Measurements from ENCODE around the gene TMEM187. TPM values are rescaled to one million over a fixed set of nuclear protein-coding genes. Genes with fewer than 3 reads are reported as not detected.

The TMEM187 gene
- total and polyA plus RNA-seq, 2 donors (not counting 1 experiment from before 2014, with no cell fraction given), result 5.5 to 6.4 TPM

DNA sequence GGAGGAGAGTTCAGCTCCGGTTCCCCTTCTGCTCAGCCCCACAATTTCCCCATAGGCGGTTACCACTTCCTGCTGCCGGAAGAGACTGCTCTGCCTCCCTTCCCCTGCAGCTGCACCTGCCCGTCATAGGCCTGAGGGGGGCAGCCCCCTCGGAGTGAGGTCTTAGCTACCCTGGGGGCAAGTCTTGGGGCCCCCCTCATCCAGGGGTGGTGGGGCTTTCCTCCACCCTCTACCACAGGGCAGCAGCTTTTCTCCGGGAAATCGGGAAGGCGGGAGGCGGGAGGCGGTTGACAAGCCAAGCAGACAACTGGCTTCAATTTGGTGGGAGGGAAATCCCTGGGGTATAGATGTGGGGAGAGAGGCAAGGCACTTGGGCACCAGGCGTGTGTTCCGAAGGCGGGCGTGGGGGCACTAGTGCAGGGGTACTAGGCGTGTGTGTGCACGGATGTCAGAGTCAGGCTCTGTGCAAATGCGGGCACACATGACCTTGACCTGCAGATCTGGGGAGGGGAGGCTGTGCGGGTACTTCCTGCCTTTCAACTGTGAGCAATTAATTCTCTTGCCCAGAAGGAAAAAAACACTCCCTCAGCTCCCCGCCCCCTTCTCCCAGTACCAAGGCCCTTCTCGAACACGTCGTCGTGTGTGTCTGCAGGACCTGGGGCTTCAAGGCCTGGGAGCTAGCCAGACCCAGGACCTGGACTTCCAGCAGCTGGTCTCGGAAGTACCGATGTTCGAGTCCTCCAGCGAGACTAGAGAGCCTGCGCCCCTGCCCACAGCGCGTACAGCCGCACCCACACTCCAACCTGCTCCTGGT is 45.5 kb upstream of the TMEM187 start:
- Histone ChIP-seq H2AFZ (ENCODE audit: insufficient read depth, low read depth, low read length, poor library complexity, severe bottlenecking) (peak overlapping the region; percentile 39), H3K4me2 (replicated peaks; ENCODE audit: low read depth, low read length, poor library complexity, severe bottlenecking) (peak overlapping the region; percentile 98), H3K9me3 (ENCODE audit: control extremely low read depth in 1 of 3, control insufficient read depth in 2 of 3, insufficient read depth in 1 of 3, low read length in 2 of 3) (no peaks in the 10 kb centered on the region), H4K20me1 (ENCODE audit: control insufficient read depth, insufficient read depth, low read length, poor library complexity, severe bottlenecking) (peaks cover 14% of the 10 kb centered on the region), H3K4me3 (ENCODE audit: control extremely low read depth in 1 of 5, extremely low read depth in 1 of 5, insufficient read depth in 1 of 5, low read depth in 2 of 5, low read length in 4 of 5) (peak overlapping the region; percentile 73 to 88 (median 78)), H3K79me2 (ENCODE audit: control insufficient read depth, insufficient read depth, low read length) (peaks cover 32% of the 10 kb centered on the region), H3K27me3 (replicated peaks in 1 of 4; ENCODE audit: control extremely low read depth in 1 of 4, control insufficient read depth in 3 of 4, insufficient read depth in 4 of 4, low read length in 3 of 4) (no peaks in the 10 kb centered on the region), H3K9ac (ENCODE audit: low read length) (peak overlapping the region; percentile 96), H3K27ac (ENCODE audit: low read length in 2 of 2) (peak overlapping the region; percentile 96 to 98), H3K4me1 (ENCODE audit: control insufficient read depth in 2 of 2, insufficient read depth in 2 of 2, low read length in 2 of 2) (peaks cover 43 to 56% of the 10 kb centered on the region in 2 donors), H3K36me3 (replicated peaks in 1 of 2; ENCODE audit: control extremely low read depth in 1 of 2, control insufficient read depth in 1 of 2, extremely low read depth in 1 of 2, insufficient read depth in 2 of 2, low read length in 1 of 2) (peaks cover 0 to 26% of the 10 kb centered on the region in 2 experiments)
- TF ChIP-seq, protein P1, sequence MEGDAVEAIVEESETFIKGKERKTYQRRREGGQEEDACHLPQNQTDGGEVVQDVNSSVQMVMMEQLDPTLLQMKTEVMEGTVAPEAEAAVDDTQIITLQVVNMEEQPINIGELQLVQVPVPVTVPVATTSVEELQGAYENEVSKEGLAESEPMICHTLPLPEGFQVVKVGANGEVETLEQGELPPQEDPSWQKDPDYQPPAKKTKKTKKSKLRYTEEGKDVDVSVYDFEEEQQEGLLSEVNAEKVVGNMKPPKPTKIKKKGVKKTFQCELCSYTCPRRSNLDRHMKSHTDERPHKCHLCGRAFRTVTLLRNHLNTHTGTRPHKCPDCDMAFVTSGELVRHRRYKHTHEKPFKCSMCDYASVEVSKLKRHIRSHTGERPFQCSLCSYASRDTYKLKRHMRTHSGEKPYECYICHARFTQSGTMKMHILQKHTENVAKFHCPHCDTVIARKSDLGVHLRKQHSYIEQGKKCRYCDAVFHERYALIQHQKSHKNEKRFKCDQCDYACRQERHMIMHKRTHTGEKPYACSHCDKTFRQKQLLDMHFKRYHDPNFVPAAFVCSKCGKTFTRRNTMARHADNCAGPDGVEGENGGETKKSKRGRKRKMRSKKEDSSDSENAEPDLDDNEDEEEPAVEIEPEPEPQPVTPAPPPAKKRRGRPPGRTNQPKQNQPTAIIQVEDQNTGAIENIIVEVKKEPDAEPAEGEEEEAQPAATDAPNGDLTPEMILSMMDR (IDR thresholded peaks at IDR 0.05), result no peak
- DNase-seq, result peak; percentile 92
- ATAC-seq (ENCODE audit: low read depth), result peak; percentile 48
- intact Hi-C loops (cut with micrococcal nuclease), result loop anchor here (1.0 to 5.0 kb wide), 3 partner anchors 8 to 444 kb away; partner anchors contain the start of genes L1CAM and NAA10
- POLR2A ChIA-PET, result interaction anchor here (0.5 to 5.2 kb wide), 17 partner anchors 9 to 563 kb away, joined by 3 to 58 read pairs (median 5); partner anchors contain the start of genes HCFC1, IDH3G, RENBP and RPL10
- no peaks in the 10 kb centered on the region for H3K27me3 Mint-ChIP-seq
- peak overlapping the region; percentile 98 for H3K27ac Mint-ChIP-seq
- H3K4me3 Mint-ChIP-seq, result peak overlapping the region; percentile 92
- H3K4me1 Mint-ChIP-seq, result peaks cover 45% of the 10 kb centered on the region
- WGBS (ENCODE audit: insufficient coverage), result 0% methylated on average over 17 of the region's 31 CpGs
- no peaks in the 10 kb centered on the region for H3K9me3 Mint-ChIP-seq (ENCODE audit: insufficient read depth)
- CTCF ChIA-PET, result interaction anchor here (0.6 to 13.1 kb wide), 5 partner anchors 11 to 110 kb away, joined by 3 to 325 read pairs (median 3); partner anchors contain the start of gene RENBP

GRCh38 chrX:153927672-153927921 is 45.0 kb upstream of the TMEM187 start:
- TF ChIP-seq EZH2 (IDR thresholded peaks at IDR 0.05; ENCODE audit: borderline replicate concordance, insufficient read depth, low read depth, low read length, poor library complexity, severe bottlenecking), result no peak
- TF ChIP-seq, protein P1 (IDR thresholded peaks at IDR 0.05), result no peak
- ATAC-seq (ENCODE audit: low read depth), result no peak
- H4K20me1 ChIP-seq (ENCODE audit: control insufficient read depth, insufficient read depth, low read length, poor library complexity, severe bottlenecking), result peaks cover 10% of the 10 kb centered on the region
- no peaks in the 10 kb centered on the region for H3K27me3 ChIP-seq (replicated peaks in 1 of 4; ENCODE audit: control extremely low read depth in 1 of 4, control insufficient read depth in 3 of 4, insufficient read depth in 4 of 4, low read length in 3 of 4)
- no peaks in the 10 kb centered on the region for H3K9me3 Mint-ChIP-seq (ENCODE audit: insufficient read depth)
- peak overlapping the region; percentile 98 for H3K27ac Mint-ChIP-seq
- peak overlapping the region; percentile 27 for H2AFZ ChIP-seq (ENCODE audit: insufficient read depth, low read depth, low read length, poor library complexity, severe bottlenecking)
- CTCF ChIA-PET, result interaction anchor here (0.6 to 13.1 kb wide), 3 partner anchors 19 to 109 kb away, joined by 3 to 325 read pairs (median 4); partner anchors contain the start of gene RENBP
- H3K4me3 ChIP-seq (ENCODE audit: control extremely low read depth in 1 of 5, extremely low read depth in 1 of 5, insufficient read depth in 1 of 5, low read depth in 2 of 5, low read length in 4 of 5), result peak overlapping the region; percentile 73 to 88 (median 78)
- peak overlapping the region; percentile 92 for H3K4me3 Mint-ChIP-seq
- peak overlapping the region; percentile 96 for H3K9ac ChIP-seq (ENCODE audit: low read length)
- no peak for DNase-seq
- intact Hi-C loops (cut with micrococcal nuclease), result loop anchor here (2.0 to 5.0 kb wide), 2 partner anchors 40 to 443 kb away; partner anchors contain the start of gene L1CAM
- H3K36me3 ChIP-seq (replicated peaks in 1 of 2; ENCODE audit: control extremely low read depth in 1 of 2, control insufficient read depth in 1 of 2, extremely low read depth in 1 of 2, insufficient read depth in 2 of 2, low read length in 1 of 2), result peaks cover 0 to 27% of the 10 kb centered on the region in 2 experiments
- H3K9me3 ChIP-seq (ENCODE audit: control extremely low read depth in 1 of 3, control insufficient read depth in 2 of 3, insufficient read depth in 1 of 3, low read length in 2 of 3), result no peaks in the 10 kb centered on the region
- WGBS (ENCODE audit: insufficient coverage), result 0% methylated on average over 7 of the region's 8 CpGs
- H3K4me1 ChIP-seq (ENCODE audit: control insufficient read depth in 2 of 2, insufficient read depth in 2 of 2, low read length in 2 of 2), result peaks cover 43 to 51% of the 10 kb centered on the region in 2 donors
- peak overlapping the region; percentile 98 for H3K4me2 ChIP-seq (replicated peaks; ENCODE audit: low read depth, low read length, poor library complexity, severe bottlenecking)
- POLR2A ChIA-PET, result interaction anchor here (1.2 to 5.2 kb wide), 9 partner anchors 19 to 563 kb away, joined by 3 to 58 read pairs (median 6); partner anchors contain the start of genes HCFC1, IDH3G, RENBP and RPL10
- peaks cover 33% of the 10 kb centered on the region for H3K79me2 ChIP-seq (ENCODE audit: control insufficient read depth, insufficient read depth, low read length)
- no peaks in the 10 kb centered on the region for H3K27me3 Mint-ChIP-seq
- H3K27ac ChIP-seq (ENCODE audit: low read length in 2 of 2), result peak overlapping the region; percentile 96 to 98
- peaks cover 41% of the 10 kb centered on the region for H3K4me1 Mint-ChIP-seq
